DMS 273 (cell line): Measurements from ENCODE around the gene ERICH6B.

ENCODE experiments used
- DNase-seq: peaks from one replicate; lab custom pipeline; 2025; ENCODE audit not compliant: unreplicated experiment; lab: John Stamatoyannopoulos, UW

ERICH6B gene

GRCh38 chr13:45545686-45546409 is 69.7 kb downstream of the ERICH6B start:
- DNase-seq = no peak

- DNase-seq = no peak
These were observed 71.0 kb downstream of the ERICH6B start for GRCh38 chr13:45544520-45544919.

- peak; percentile 45 for DNase-seq
These were observed 72.7 kb downstream of the ERICH6B start for GRCh38 chr13:45542878-45543277.

GRCh38 chr13:45542391-45542790 is 73.1 kb downstream of the ERICH6B start:
- no peak for DNase-seq

- peak; percentile 52 for DNase-seq
These were observed 73.7 kb downstream of the ERICH6B start for GRCh38 chr13:45541806-45542205.

- no peak for DNase-seq
These were observed 74.7 kb downstream of the ERICH6B start for GRCh38 chr13:45540864-45541263.

- DNase-seq = no peak
These were observed 75.3 kb downstream of the ERICH6B start for GRCh38 chr13:45540195-45540594.

- no peak for DNase-seq
These were observed 77.2 kb downstream of the ERICH6B start for GRCh38 chr13:45538382-45538781.

GRCh38 chr13:45537516-45537915 is 78.0 kb downstream of the ERICH6B start:
- DNase-seq = peak; percentile 37

GRCh38 chr13:45536224-45536623 is 79.3 kb downstream of the ERICH6B start:
- no peak for DNase-seq

GRCh38 chr13:45534604-45535003 is 80.9 kb downstream of the ERICH6B start:
- DNase-seq = no peak

- DNase-seq = no peak
These were observed 85.8 kb downstream of the ERICH6B start for GRCh38 chr13:45529758-45530157.

GRCh38 chr13:45527699-45528462 is 87.7 kb downstream of the ERICH6B start:
- no peak for DNase-seq

- no peak for DNase-seq
These were observed 93.0 kb downstream of the ERICH6B start for GRCh38 chr13:45522571-45522970.

- DNase-seq = no peak
These were observed 94.2 kb downstream of the ERICH6B start for GRCh38 chr13:45521297-45521696.

- DNase-seq = no peak
These were observed 96.0 kb downstream of the ERICH6B start for GRCh38 chr13:45519493-45519892.

- DNase-seq = no peak
These were observed 96.9 kb downstream of the ERICH6B start for GRCh38 chr13:45518525-45519245.

GRCh38 chr13:45516757-45517156 is 98.8 kb downstream of the ERICH6B start:
- no peak for DNase-seq

GRCh38 chr13:45512098-45512496 is 103.4 kb downstream of the ERICH6B start:
- DNase-seq = no peak

GRCh38 chr13:45511310-45512097 is 104.0 kb downstream of the ERICH6B start:
- peak; percentile 74 for DNase-seq

- DNase-seq = no peak
These were observed 104.9 kb downstream of the ERICH6B start for GRCh38 chr13:45510672-45511071.
